DOHH2 (cell line): ENCODE results near the gene TOX3.

Experiments
- CTCF ChIP-seq: fragments of 200-600 bp; sonication (generic); IDR thresholded peaks from one replicate; pipeline ENCODE4 v1.5.1; 2014; ENCODE audit warnings: antibody characterized with exemption, mild to moderate bottlenecking, low read depth, low read length; ENCODE audit not compliant: poor library complexity, severe bottlenecking
- EZH2phosphoT487 ChIP-seq: fragments of 200-600 bp; sonication (generic); IDR thresholded peaks from 2 replicates; pipeline ENCODE4 v1.6.1; 2017; ENCODE audit warnings: borderline replicate concordance, mild to moderate bottlenecking, antibody characterized with exemption, low read length, moderate library complexity, mixed read lengths

GRCh38 chr16:52529226-52529625 lies 17.7 kb downstream of the TOX3 start:
- no peak for TF ChIP-seq EZH2phosphoT487
- TF ChIP-seq CTCF, result no peak
